Measurements from ENCODE around the gene BDKRB2.

GRCh38 chr14:96281486-96281885 lies 76.8 kb downstream of the BDKRB2 start:
- TF ChIP-seq CHD2 (IDR thresholded peaks at IDR 0.05; ENCODE audit: low read length, partially characterized antibody) (no peak), CBX8 (IDR thresholded peaks at IDR 0.05) (no peak), KDM5A (IDR thresholded peaks at IDR 0.05) (no peak), HDAC2 (IDR thresholded peaks at IDR 0.05) (no peak), POLR2A (IDR thresholded peaks at IDR 0.05; ENCODE audit: low read length) (no peak), RNF2 (IDR thresholded peaks at IDR 0.05; ENCODE audit: borderline replicate concordance, low read depth) (no peak), NFE2L2 (conservative IDR thresholded peaks at IDR 0.05; ENCODE audit: low read length) (no peak), MYC (IDR thresholded peaks at IDR 0.05; ENCODE audit: borderline replicate concordance, low read length) (no peak), RAD21 (conservative IDR thresholded peaks at IDR 0.05 in 1 of 2, IDR thresholded peaks at IDR 0.05 in 1 of 2) (peak; percentile 32 to 38; a peak in 2 of 5 replicates), NPAS2 (CRISPR knock-in tag; IDR thresholded peaks at IDR 0.05; ENCODE audit: borderline replicate concordance) (no peak), ZNF302 (CRISPR knock-in tag; IDR thresholded peaks at IDR 0.05) (no peak), MAFK (IDR thresholded peaks at IDR 0.05; ENCODE audit: partially characterized antibody) (no peak), MAZ (IDR thresholded peaks at IDR 0.05; ENCODE audit: borderline replicate concordance, low read depth, low read length) (no peak)
- TF ChIP-seq, protein P1, sequence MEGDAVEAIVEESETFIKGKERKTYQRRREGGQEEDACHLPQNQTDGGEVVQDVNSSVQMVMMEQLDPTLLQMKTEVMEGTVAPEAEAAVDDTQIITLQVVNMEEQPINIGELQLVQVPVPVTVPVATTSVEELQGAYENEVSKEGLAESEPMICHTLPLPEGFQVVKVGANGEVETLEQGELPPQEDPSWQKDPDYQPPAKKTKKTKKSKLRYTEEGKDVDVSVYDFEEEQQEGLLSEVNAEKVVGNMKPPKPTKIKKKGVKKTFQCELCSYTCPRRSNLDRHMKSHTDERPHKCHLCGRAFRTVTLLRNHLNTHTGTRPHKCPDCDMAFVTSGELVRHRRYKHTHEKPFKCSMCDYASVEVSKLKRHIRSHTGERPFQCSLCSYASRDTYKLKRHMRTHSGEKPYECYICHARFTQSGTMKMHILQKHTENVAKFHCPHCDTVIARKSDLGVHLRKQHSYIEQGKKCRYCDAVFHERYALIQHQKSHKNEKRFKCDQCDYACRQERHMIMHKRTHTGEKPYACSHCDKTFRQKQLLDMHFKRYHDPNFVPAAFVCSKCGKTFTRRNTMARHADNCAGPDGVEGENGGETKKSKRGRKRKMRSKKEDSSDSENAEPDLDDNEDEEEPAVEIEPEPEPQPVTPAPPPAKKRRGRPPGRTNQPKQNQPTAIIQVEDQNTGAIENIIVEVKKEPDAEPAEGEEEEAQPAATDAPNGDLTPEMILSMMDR (IDR thresholded peaks at IDR 0.05): peak; percentile 17; the same call in 1 of the 3 replicates
